ENCODE data around the gene SLC17A1. TPM values are rescaled to one million over a fixed set of nuclear protein-coding genes. Genes with fewer than 3 reads are reported as not detected.

The SLC17A1 gene
- total and polyA plus RNA-seq, 11 donors, result not detected

DNA sequence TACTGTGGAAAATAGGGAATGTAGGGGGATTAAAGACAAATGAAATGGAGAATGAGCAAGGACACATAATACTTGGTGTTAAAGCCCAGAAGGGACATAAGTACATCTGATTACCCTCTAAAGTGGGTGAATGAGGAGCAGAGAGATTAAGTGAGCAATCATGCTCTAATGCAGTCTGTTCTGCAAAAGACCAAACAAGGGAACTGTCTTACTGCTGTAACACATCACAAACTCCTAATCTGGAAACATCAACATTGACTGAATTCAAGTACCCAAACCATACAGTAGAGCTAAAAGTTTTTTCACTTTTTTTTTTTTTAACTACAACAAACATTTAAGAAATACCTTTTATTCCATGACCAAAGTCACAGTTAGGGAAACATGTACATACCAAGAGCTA lies 96.6 kb downstream of the SLC17A1 start:
- Histone ChIP-seq H3K4me3 (no peak overlapping the region), H3K4me1 (no peaks in the 10 kb centered on the region), H3K36me3 (no peaks in the 10 kb centered on the region), H3K27me3 (peaks cover 0 to 29% (median 9%) of the 10 kb centered on the region in 9 donors), H3K9me3 (peaks cover 0 to 18% (median 7%) of the 10 kb centered on the region in 12 donors), H3K27ac (no peak overlapping the region)
- TF ChIP-seq, protein P1, sequence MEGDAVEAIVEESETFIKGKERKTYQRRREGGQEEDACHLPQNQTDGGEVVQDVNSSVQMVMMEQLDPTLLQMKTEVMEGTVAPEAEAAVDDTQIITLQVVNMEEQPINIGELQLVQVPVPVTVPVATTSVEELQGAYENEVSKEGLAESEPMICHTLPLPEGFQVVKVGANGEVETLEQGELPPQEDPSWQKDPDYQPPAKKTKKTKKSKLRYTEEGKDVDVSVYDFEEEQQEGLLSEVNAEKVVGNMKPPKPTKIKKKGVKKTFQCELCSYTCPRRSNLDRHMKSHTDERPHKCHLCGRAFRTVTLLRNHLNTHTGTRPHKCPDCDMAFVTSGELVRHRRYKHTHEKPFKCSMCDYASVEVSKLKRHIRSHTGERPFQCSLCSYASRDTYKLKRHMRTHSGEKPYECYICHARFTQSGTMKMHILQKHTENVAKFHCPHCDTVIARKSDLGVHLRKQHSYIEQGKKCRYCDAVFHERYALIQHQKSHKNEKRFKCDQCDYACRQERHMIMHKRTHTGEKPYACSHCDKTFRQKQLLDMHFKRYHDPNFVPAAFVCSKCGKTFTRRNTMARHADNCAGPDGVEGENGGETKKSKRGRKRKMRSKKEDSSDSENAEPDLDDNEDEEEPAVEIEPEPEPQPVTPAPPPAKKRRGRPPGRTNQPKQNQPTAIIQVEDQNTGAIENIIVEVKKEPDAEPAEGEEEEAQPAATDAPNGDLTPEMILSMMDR (IDR thresholded peaks at IDR 0.05), result no peak
- TF ChIP-seq POLR2A (IDR thresholded peaks at IDR 0.05), result no peak
- ATAC-seq (no peak), DNase-seq (no peak)
- intact Hi-C loops (cut with DNase I), result no loop called here

Other genes with a start within 250 kb of the SLC17A1 start
- gene SCGN, start 179.8 kb downstream of the SLC17A1 start, total RNA-seq, result 10 to 100 TPM in 1 of 9 donors, 1 to 10 TPM in 3, under 1 TPM in 2, not detected in 3; 0.27 to 12.0 (median 1.1) TPM
- gene SCGN, start 179.8 kb downstream of the SLC17A1 start, polyA plus RNA-seq, result 1 to 10 TPM; 1.2 to 1.6 TPM
- gene SLC17A4, start 77.3 kb downstream of the SLC17A1 start, total RNA-seq, result not detected
- under 1 TPM in 1 of 2 donors, not detected in 1; 0.04 TPM for gene SLC17A4, start 77.3 kb downstream of the SLC17A1 start, polyA plus RNA-seq
- gene SLC17A3, start 42.2 kb upstream of the SLC17A1 start, total RNA-seq, result not detected
- gene SLC17A3, start 42.2 kb upstream of the SLC17A1 start, polyA plus RNA-seq, result not detected
- not detected for gene SLC17A2, start 98.6 kb upstream of the SLC17A1 start, total RNA-seq
- gene SLC17A2, start 98.6 kb upstream of the SLC17A1 start, polyA plus RNA-seq, result not detected
- gene TRIM38, start 130.8 kb upstream of the SLC17A1 start, total RNA-seq, result 1 to 10 TPM; 1.9 to 8.4 (median 2.6) TPM
- 1 to 10 TPM; 1.5 to 1.9 TPM for gene TRIM38, start 130.8 kb upstream of the SLC17A1 start, polyA plus RNA-seq